Effector CD4-positive, alpha-beta T cell (primary cell): ENCODE data around the gene PADI6.

Source experiments
- DNase-seq: peaks from one replicate; pipeline ENCODE4 v3.0.0-alpha.2; 2020

PADI6 gene

GRCh38 chr1:17358557-17358956 is 13.4 kb upstream of the PADI6 start:
- no peak for DNase-seq

- DNase-seq, result no peak
Observed at GRCh38 chr1:17359031-17359430, 13.0 kb upstream of the PADI6 start.

- DNase-seq, result no peak
Observed at GRCh38 chr1:17359808-17360207, 12.2 kb upstream of the PADI6 start.

- DNase-seq, result no peak
Observed at GRCh38 chr1:17360272-17360956, 11.6 kb upstream of the PADI6 start.

- DNase-seq, result no peak
Observed at GRCh38 chr1:17361687-17362086, 10.3 kb upstream of the PADI6 start.

GRCh38 chr1:17363351-17363750 is 8.6 kb upstream of the PADI6 start:
- DNase-seq, result no peak

GRCh38 chr1:17363771-17364170 is 8.2 kb upstream of the PADI6 start:
- no peak for DNase-seq

- DNase-seq, result no peak
Observed at GRCh38 chr1:17365293-17365692, 6.7 kb upstream of the PADI6 start.

GRCh38 chr1:17369466-17369865 is 2.5 kb upstream of the PADI6 start:
- no peak for DNase-seq

GRCh38 chr1:17370618-17371017 is 1.4 kb upstream of the PADI6 start:
- DNase-seq, result no peak

GRCh38 chr1:17372955-17373354 is 959 bp downstream of the PADI6 start:
- no peak for DNase-seq

- no peak for DNase-seq
Observed at GRCh38 chr1:17375651-17376050, 3.7 kb downstream of the PADI6 start.

GRCh38 chr1:17377325-17377953 is 5.4 kb downstream of the PADI6 start:
- no peak for DNase-seq

- DNase-seq, result no peak
Observed at GRCh38 chr1:17381161-17381560, 9.2 kb downstream of the PADI6 start.

GRCh38 chr1:17392199-17392740 is 20.3 kb downstream of the PADI6 start:
- DNase-seq, result no peak

GRCh38 chr1:17393230-17393629 is 21.2 kb downstream of the PADI6 start:
- no peak for DNase-seq

- DNase-seq, result no peak
Observed at GRCh38 chr1:17397910-17398695, 26.1 kb downstream of the PADI6 start.

- no peak for DNase-seq
Observed at GRCh38 chr1:17400725-17401341, 28.8 kb downstream of the PADI6 start.

GRCh38 chr1:17401841-17402240 is 29.8 kb downstream of the PADI6 start:
- DNase-seq, result no peak

GRCh38 chr1:17403081-17403480 is 31.1 kb downstream of the PADI6 start:
- no peak for DNase-seq

- no peak for DNase-seq
Observed at GRCh38 chr1:17404034-17404684, 32.2 kb downstream of the PADI6 start.

- DNase-seq, result no peak
Observed at GRCh38 chr1:17404820-17405219, 32.8 kb downstream of the PADI6 start.
